Left renal cortex interstitium (tissue), 4 donors: Measurements from ENCODE around the gene TMC7. TPM values are rescaled to one million over a fixed set of nuclear protein-coding genes. Genes with fewer than 3 reads are reported as not detected.
"Not testable (repeated sequence)": the region's sequence is repeated elsewhere in the genome, so short reads cannot be mapped to it uniquely, and the experiment has no call there.

Experiments used
- DNase-seq, 4 donors: peaks; one replicate each; pipeline ENCODE4 v3.0.0-alpha.2; 2013; ENCODE audit warnings: low read depth in 4 of 4, low spot score in 2 of 4, missing footprints in 1 of 4
- polyA plus RNA-seq, 4 donors: library from polyadenylated mRNA; unstranded; fragments of 120-200 nt; gene quantifications; one replicate each; pipeline ENCODE4 v1.2.1, GENCODE V29; 2013; ENCODE audit not compliant: insufficient read length in 4 of 4

The TMC7 gene
- polyA plus RNA-seq, 4 donors = 1.7 to 2.2 (median 2.0) TPM

DNA sequence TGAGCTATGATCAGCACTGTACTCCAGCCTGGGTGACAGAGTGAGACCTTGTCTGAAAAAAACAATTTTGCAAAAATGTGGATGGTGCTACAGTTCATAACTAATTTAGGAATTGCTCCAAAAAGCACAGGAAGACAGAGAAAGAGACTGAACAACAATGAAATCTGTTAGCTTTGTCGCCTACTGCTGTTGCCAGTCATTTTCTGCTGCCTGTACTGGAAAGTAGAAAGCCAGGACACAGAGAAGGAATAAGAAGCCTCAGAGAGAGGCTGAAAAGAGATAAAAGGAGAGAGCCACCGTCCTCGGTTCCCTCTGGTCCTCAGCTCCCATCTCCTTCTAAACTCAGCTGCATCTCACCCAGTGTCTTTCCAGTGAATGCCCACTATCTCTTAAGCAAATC is 8.6 kb upstream of the TMC7 start:
- no peak for DNase-seq

DNA sequence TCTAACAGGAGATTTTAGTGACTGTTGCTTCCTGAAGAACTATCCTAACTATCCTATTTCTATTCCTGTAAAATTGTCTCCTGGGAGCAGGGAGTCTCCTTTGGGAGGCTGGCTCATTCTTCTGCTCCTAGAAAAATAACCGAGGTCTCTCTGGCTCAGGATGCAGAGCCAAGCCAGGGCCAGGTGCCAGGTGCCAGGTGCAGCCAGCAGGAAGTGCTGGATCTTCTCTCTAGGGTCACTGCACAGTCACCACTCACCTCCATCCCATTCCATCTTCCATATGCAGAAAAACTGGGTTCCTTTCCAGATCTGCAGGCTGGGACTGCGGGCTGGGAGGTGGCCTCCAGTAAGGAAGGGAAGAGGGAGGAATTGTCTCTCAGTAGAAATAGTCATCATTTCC is 3.8 kb upstream of the TMC7 start:
- no peak for DNase-seq

DNA sequence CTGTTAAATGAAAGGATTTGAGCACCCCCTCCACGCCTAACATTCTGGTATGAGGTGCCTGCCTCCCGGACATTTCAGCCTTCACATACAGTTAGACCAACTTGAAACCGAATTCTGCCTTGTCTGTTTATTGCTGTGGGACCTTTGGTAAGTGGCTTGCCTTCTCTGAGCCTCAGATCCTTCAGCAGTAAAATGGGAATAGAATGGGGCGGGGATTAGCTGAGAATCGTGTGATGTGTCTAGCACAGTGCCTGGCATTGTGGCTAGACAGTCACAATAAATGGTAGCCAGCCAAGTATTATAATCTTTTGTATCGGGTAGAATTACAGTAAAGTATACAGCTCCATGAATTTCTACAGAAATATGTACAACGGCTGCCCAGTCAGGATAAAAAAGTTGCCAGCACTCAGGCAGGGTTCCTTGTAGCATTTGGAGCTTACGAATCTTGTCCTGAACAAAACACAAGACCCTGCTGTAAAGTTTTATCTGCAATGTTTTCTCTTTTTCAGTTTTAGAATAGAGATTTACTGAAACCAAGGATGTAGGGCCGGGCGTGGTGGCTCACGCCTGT is 786 bp downstream of the TMC7 start:
- no peak for DNase-seq

DNA sequence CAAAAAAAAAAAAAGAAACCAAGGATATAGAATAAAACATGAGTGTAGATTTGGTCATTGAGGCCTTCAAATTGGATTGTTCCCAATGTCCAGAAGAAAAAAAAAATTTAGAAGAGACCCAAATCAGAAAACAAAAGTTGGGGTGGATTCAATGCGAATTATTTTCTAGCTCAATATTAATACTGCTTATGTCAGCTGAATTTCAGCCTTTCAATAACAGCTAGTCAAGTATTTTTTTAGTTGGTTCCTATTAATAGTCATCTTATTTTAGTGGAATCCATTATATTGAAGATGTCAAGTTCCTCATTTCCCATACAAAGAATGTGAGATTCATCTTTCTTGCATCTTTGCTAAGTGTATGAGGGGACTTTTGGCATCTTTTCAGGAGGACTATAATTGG is 1.5 kb downstream of the TMC7 start:
- not testable (repeated sequence) for DNase-seq

DNA sequence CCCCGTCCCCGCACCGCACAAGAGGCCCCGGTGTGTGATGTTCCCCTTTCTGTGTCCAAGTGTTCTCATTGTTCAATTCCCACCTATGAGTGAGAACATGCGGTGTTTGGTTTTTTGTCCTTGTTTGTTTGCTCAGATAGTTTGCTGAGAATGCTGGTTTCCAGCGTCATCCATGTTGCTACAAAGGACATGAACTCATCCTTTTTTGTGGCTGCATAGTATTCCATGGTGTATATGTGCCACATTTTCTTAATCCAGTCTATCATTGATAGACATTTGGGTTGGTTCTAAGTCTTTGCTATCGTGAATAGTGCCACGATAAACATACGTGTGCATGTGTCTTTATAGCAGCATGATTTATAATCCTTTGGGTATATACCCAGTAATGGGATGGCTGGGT is 8.0 kb downstream of the TMC7 start:
- not testable (repeated sequence) for DNase-seq

DNA sequence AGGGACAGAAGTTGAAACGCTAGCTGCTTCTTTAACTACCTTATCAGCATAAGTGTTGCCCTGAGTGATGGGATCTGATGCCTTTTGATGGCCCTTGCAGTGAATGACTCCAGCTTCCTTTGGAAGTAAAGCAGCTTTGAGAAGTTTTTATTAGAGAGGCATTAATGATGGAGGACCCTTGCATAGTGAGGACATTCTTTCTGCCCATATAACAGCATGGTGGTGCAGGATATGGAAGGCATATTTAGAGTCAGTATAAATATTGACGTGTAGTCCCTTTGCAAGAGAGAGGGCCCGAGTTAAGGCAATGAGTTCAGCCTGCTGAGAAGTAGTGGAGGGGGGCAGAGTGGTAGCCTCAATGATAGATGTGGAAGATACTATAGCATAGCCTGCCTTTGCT is 9.8 kb downstream of the TMC7 start:
- DNase-seq = not testable (repeated sequence)

DNA sequence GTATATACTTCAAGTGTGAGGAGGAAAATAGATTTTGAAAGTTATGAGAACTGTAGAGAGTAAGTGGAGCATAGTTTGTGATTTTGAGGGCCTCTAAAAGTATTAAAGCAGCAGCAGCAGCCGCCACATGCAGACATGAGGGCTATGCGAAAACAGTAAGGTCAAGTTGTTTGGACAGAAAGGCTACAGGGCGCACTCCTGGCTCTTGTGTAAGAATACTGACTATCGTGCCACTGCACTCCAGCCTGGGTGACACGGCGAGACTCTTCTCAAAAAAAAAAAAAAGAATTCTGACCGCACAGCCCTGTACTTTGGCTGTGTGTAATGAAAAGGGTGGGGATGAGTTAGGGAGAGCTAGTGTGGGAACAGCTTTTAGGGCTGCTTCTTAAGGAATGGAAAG is 10.4 kb downstream of the TMC7 start:
- DNase-seq = not testable (repeated sequence)

DNA sequence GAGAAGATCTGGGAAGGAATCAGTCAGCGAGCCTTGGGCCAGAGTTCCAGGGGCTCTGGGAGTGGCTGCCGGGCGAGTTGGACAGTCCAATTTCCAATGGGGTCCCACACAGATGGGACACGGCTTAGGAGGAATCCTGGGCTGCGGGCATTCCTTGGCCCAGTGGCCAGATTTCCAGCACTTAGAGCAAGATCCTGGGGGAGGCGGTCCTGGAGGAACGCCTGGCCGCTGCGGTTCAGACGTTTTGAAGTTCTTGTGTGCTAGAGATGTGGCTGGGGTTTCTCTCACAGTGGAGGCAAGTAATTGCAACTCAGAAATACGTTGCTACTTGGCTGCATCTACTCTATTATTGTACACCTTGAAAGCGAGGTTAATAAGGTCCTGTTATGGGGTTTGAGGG is 11.7 kb downstream of the TMC7 start:
- DNase-seq = not testable (repeated sequence)

DNA sequence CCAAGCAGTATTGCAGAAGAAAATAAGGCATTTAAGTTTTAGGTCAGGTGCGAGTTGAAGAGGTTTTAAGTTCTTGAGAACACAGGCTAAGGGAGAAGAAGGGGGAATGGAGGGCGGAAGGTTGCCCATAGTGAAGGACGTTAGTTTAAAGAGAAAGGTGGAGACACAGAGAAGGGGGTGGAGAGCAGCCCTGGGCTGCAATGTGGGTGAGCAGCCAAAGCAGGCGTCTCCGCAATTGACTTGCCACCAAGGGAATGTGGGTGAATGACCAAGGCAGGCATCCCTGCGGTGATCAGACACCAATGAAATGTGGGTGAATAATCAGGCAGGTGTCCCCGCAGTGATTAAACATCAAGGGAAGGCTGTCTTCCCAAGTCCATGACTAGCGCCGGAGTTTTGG is 12.8 kb downstream of the TMC7 start:
- DNase-seq = not testable (repeated sequence)

DNA sequence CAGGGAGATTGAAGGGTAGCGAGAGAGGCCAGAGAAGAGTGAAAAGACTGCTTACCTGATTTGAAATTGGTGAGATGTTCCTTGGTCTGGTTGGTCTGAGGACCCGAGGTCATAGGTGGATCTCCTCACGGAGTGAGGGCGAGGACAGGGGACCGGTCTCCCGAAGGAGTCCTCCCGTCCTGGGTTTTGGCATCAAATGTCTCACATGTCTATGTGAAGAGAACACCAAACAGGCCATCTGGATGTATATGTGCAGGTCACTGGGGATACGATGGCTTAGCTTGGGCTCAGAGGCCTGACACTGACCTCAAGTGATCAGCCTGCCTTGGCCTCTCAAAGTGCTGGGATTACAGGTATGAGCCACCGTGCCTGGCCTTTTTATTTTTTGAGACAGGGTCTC is 13.3 kb downstream of the TMC7 start:
- DNase-seq = not testable (repeated sequence)

DNA sequence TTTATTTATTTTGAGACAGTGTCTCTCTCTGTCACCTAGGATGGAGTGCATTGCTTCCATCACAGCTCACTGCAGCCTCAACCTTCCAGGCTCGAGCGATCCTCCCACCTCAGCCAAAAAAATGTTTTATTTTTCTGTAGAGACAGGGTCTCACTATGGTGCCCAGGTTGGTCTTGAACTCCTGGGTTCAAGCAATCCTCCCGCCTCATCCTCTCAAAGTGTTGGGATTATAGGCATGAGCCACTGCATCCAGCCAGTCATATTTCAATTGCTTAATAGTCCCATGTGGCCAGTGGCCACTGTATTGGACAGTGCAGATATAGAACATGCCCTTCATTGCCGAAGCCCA is 15.3 kb downstream of the TMC7 start:
- DNase-seq = no peak

DNA sequence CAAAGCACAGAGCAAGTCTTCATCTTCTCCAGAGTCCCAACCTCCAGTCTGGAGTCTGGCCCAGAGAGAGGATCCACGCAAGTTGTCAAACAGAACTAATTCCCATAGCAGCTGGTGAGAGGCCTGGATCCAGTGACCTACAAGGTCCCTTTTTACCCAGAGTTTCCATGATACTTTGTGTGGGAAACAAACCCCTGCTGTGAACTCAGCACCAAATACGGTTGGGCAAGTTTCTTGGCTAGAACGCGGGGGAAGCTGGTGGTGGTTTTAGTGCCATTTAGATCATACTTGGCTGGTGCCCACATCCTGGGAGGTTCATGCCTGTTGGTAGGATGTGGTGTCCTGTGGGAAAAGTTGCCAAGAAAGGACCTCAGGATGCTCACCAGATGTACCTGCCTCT is 18.1 kb downstream of the TMC7 start:
- DNase-seq = no peak

DNA sequence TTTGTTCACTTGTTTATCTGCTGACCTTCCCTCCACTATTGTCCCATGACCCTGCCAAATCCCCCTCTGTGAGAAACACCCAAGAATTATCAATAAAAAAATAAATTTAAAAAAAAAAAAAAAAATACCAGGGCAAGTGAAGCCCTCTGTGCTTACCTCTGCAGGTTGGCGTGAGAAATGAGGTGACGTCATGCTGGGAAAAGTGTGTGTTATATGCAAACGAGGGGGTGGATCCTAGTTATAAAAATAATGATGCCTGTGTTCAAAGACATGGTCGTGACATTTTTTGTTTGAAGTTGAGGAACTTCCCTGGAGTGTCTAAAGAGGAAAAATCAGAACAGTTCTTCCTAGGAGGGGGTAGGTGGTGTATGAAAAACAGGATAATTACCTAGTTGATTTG is 20.2 kb downstream of the TMC7 start:
- DNase-seq = no peak

DNA sequence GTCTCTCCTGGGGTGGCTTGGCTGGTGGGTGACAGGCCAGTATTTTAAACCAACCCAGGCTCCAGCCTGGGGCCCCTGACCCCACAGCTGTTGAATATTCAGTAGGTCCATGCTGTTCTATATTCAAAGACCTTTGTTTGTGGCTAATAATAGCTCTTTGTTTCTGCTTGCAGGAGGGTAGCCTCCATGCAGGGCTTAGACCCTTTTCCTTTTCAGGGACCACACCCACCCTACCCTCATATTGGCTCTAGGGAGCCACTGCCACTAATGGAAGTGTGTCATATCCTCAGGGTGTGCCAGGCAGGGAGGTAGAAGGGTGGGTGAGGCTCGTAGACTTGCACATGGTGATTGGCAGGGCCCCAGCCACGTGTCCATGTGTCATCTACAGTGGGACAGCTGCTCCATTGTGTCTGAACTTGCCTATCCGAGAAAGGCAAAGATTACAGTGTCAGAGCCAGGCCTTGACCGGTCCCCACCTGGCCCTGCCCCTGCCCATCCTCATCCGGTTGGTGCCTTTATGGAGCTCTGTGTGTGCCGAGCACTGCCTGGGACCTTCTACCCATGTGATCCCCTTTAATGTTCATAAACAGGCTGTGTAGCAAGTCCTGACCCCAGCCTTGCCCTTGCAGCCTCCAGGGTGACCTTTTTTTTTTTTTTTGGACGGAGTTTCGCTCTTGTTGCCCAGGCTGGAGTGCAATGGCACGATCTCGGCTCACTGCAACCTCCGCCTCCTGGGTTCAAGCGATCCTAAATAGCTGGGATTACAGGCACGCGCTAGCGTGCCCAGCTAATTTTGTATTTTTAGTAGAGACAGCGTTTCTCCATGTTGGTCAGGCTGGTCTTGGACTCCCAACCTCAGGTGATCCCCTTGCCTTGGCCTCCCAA is 22.1 kb downstream of the TMC7 start:
- no peak for DNase-seq

DNA sequence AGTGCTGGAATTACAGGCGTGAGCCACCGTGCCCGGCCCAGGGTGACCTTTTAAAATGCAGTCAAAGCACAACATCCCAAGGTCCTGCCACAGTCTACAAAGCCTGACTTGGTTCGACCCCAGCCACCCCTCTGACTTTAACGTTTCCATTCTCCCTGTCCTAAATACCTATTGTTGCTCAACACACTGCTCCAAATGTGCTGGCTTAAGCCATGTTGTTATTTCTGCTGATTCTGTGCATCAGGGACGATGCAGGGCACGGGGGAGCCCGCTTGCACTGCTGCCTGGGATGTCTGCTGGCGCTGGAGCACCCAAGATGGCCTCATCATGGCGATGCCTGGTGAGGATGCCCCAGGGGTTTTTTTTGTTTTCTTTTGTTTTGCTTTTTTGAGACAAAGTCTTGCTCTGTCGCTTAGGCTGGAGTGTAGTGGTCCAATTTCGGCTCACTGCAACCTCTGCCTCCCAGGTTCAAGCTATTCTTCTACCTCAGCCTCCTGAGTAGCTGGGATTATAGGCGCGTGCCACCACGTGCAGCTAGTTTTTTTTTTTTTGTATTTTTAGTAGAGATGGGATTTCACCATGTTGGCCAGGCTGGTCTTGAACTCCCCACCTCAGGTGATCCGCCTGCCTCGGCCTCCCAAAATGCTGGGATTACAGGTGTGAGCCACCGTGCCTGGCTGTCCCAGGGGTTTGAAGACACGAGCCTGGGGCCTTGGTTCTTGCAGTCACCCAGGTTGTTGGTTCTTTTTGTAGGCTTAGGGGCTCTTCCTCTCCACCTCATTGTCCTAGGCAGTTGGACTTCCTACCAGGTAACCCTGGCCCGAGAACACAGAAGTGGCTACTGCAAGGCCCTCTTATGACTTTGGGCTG is 22.9 kb downstream of the TMC7 start:
- DNase-seq = no peak

DNA sequence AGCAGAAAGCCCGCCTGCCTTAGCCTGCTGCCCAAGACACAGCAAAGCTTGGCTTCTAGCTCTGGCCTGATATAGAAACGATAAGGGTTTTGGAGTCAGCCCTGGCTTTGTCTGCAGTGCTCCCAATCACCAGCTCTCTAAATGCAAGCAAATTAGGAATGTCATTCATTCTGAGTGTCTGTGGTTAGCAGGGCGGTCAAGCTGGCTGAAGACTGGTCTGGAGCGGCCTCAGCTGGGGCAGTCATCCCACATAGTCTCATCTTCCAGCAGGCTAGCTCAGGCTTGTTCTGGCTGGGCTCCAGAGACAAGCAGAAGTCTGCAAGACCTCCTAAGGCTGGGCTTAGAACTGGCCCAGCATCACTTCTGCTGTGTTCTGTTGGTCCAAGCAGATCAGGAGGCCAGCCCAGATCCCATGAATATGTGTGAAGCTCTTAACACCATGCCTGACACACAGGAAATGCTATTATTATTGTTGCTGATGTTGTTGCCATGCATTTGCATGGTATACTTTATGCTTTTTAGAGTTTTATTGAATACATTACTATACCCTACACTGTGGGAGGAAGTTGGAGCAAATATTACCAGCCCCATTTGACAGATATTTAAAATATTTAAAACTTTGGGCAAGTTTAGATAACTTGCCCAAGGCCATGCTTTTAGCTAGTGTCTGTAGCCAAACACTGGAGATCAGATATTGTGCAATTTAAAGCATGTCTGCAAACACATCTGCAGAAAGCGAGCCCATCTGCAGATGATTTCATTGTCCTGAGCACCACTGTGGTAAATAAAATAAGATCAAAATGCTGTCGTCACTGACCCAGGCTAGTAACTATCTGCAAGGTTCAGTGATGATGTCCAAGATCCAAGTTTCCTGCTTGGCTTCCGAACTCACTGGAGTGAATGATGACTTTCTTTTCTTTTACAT is 24.8 kb downstream of the TMC7 start:
- DNase-seq = no peak

DNA sequence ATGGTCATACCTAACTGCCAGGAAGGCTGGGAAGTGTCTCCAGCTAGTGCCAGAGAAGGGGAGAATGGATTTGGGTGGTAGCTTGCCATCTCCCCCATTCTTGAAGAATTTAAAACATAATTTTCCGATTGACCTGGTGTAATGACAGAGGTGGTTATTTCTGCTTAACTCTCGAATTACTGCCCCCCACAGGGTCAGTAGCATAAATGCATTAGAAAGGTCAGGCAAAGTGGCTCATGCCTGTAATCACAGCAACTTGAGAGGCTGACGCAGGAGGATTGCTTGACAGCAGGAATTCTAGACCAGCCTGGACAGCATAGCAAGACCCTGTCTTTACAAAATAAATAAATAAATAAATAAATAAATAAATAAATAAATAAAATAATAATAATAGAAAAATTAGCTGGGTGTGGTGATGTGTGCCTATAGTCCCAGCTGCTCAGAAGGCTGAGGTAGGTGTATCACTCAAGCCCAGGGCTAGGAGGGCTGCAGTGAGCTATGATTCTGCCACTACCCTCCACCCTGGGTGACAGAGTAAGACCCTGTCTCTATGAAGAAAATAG is 27.5 kb downstream of the TMC7 start:
- no peak for DNase-seq

DNA sequence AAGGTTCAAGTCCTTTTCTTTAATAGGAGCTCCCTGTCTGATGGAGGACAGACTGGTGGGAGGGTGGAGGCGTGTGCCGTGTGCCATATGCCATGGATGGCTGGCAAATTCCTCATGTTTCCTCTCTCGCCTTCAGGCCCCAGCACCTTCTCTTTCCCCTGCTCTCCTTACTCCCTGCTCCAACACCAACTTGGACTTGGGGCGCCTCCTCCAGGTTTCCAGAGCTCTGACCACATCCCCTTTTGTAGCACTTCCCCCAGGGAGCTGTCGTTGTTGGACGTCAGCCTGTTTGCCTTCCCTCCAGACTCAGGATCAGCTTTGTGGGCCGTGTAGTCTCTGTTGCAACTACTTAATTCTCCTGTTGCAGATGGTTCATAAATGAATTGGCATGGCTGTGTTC is 30.7 kb downstream of the TMC7 start:
- no peak for DNase-seq

DNA sequence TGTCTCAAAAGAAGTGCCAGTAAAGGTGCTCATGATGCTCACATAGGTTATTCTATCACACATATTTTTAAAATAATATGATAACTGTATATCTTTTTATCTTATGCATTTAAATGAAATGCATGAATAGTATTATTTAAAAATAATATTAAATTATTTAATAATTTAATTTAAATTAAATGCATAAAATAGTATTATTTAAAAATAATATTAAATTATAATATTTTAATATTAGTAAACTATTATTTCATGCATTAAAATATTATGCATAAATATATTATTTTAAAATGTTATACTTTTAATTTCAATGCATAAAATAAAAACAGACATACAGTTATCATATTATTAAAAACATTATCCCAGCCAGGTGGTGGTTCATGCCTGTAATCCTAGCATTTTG is 33.4 kb downstream of the TMC7 start:
- DNase-seq = no peak

DNA sequence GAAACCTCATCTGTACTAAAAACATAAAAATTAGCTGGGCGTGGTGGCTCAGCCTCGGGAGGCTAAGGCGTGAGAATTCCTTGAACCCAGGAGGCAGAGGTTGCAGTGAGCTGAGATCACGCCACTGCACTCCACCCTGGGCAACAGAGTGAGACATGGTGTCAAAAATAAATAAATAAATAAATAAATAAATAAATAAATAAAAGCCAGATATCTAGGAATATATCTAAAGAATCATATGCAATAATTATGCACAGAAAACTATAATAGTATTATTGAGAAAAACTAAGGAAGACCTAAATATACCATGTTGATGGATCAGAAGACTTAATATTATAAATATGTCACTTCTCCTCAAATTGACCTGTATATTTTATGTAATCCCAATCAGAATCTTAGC is 37.0 kb downstream of the TMC7 start:
- DNase-seq = no peak
